ENCODE results near the gene FETUB. TPM values are rescaled to one million over a fixed set of nuclear protein-coding genes. Genes with fewer than 3 reads are reported as not detected.

The FETUB gene
- total RNA-seq, 1 experiment from 2014 or later: not detected

GRCh38 chr3:186691676-186692075, 51.5 kb downstream of the FETUB start:
- no peak for TF ChIP-seq EZH2phosphoT487 (IDR thresholded peaks at IDR 0.05; ENCODE audit: borderline replicate concordance, low read length)
- no peak for TF ChIP-seq CTCF (conservative IDR thresholded peaks at IDR 0.05; ENCODE audit: low read depth, low read length)
- TF ChIP-seq EZH2 (IDR thresholded peaks at IDR 0.05; ENCODE audit: low read length, unreplicated experiment): no peak
- Histone ChIP-seq H4K20me1 (ENCODE audit: low read length) (no peaks in the 10 kb centered on the region), H3K27ac (ENCODE audit: low read length) (no peak overlapping the region), H3K79me2 (ENCODE audit: low read length) (no peaks in the 10 kb centered on the region), H2AFZ (ENCODE audit: low read length) (no peak overlapping the region), H3K4me3 (ENCODE audit: low read length) (no peak overlapping the region), H3K4me1 (ENCODE audit: insufficient read depth, low read length) (peaks cover 29% of the 10 kb centered on the region), H3K27me3 (ENCODE audit: low read length) (no peaks in the 10 kb centered on the region), H3K4me2 (ENCODE audit: low read length) (no peak overlapping the region), H3K9me3 (ENCODE audit: low read length) (no peaks in the 10 kb centered on the region), H3K36me3 (ENCODE audit: low read depth, low read length) (no peaks in the 10 kb centered on the region), H3K9me2 (replicated peaks; ENCODE audit: low read length) (no peaks in the 10 kb centered on the region; the same call in 1 of the 2 replicates), H3K9ac (ENCODE audit: low read length) (no peak overlapping the region), H3F3A (ENCODE audit: low read length, unreplicated experiment) (no peaks in the 10 kb centered on the region)
- ChIA-PET CTCF (no interaction called here), POLR2A (ENCODE audit: unreplicated experiment) (no interaction called here)
- ATAC-seq (no peak), DNase-seq (no peak)
- intact Hi-C loops (cut with micrococcal nuclease): no loop called here
- BruUV-seq (replicated peaks): no TSS peak

DNA sequence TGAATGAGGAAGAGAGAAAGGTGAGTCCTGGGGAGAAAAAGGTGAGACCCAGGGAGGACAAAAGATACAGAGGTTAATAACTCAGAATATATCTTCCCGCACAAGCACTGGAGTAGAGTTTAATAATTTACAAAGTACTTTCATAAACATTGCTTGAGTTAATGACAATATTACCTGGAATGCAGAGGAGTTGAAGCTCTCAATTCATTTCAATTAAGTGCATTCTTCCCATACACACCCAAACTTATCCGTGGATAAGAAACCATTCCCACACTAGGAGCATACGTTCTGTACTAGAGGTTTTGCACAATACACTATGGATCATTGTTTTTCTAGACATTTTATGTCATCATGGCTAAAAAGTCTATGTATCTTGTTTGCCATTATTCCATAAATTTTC, 53.6 kb downstream of the FETUB start:
- no peaks in the 10 kb centered on the region for H3F3A ChIP-seq (ENCODE audit: low read length, unreplicated experiment)
- H3K9me3 ChIP-seq (ENCODE audit: low read length): no peaks in the 10 kb centered on the region
- POLR2A ChIA-PET (ENCODE audit: unreplicated experiment): no interaction called here
- H3K4me1 ChIP-seq (ENCODE audit: insufficient read depth, low read length): peaks cover 29% of the 10 kb centered on the region
- no TSS peak for BruUV-seq (replicated peaks)
- no peak overlapping the region for H3K4me3 ChIP-seq (ENCODE audit: low read length)
- CTCF ChIA-PET: no interaction called here
- H3K79me2 ChIP-seq (ENCODE audit: low read length): no peaks in the 10 kb centered on the region
- peak overlapping the region; percentile 78 for H3K27ac ChIP-seq (ENCODE audit: low read length)
- intact Hi-C loops (cut with micrococcal nuclease): no loop called here
- H2AFZ ChIP-seq (ENCODE audit: low read length): no peak overlapping the region
- no peak overlapping the region for H3K4me2 ChIP-seq (ENCODE audit: low read length)
- ATAC-seq (peak; percentile 9; the same call in 1 of the 2 replicates), DNase-seq (peak; percentile 9)
- no peaks in the 10 kb centered on the region for H4K20me1 ChIP-seq (ENCODE audit: low read length)
- H3K36me3 ChIP-seq (ENCODE audit: low read depth, low read length): no peaks in the 10 kb centered on the region
- no peaks in the 10 kb centered on the region for H3K27me3 ChIP-seq (ENCODE audit: low read length)
- no peaks in the 10 kb centered on the region; the same call in 1 of the 2 replicates for H3K9me2 ChIP-seq (replicated peaks; ENCODE audit: low read length)
- no peak overlapping the region for H3K9ac ChIP-seq (ENCODE audit: low read length)
- TF ChIP-seq EZH2phosphoT487 (IDR thresholded peaks at IDR 0.05; ENCODE audit: borderline replicate concordance, low read length): no peak
- no peak for TF ChIP-seq CTCF (conservative IDR thresholded peaks at IDR 0.05; ENCODE audit: low read depth, low read length)
- TF ChIP-seq EZH2 (IDR thresholded peaks at IDR 0.05; ENCODE audit: low read length, unreplicated experiment): no peak

DNA sequence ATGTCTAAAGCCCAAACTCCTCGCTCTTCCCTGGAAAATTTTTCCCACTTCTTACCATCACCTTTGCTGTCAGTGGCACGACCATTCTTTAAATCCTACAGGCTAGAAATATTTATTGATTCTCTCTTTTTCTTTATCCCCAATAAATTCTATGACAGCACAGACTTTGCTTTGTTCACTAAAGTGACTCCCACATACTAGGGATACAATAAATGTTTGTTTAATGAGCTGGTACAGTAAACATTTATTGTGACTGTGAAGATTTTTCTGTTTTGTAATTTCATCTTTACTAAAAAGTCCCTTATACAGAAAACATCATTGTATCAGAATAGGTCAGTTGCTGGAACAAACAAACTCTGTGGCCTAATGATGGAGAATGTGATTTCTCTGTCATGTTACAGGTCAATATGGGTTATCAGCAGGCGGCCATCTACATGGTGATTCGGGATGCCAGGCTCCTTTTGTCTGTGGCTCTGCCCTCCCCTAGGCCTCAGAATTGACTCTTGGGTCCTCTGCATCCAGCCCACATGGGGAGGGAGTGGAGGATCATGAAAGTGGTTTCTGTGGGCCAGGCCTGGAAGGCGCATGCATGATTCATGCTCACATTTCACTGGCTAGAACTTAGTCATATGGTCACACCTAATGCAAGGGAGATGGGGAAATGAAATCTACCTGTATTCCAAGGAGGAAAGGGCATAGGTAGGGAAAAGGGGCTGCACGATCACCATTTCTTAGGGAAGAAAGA, 54.3 kb downstream of the FETUB start:
- TF ChIP-seq EZH2 (IDR thresholded peaks at IDR 0.05; ENCODE audit: low read length, unreplicated experiment) (no peak), EZH2phosphoT487 (IDR thresholded peaks at IDR 0.05; ENCODE audit: borderline replicate concordance, low read length) (no peak), CTCF (conservative IDR thresholded peaks at IDR 0.05; ENCODE audit: low read depth, low read length) (no peak)
- intact Hi-C loops (cut with micrococcal nuclease): no loop called here
- Histone ChIP-seq H4K20me1 (ENCODE audit: low read length) (no peaks in the 10 kb centered on the region), H3K9me3 (ENCODE audit: low read length) (no peaks in the 10 kb centered on the region), H3K9ac (ENCODE audit: low read length) (peak overlapping the region; percentile 27; the same call in 1 of the 2 replicates), H3K79me2 (ENCODE audit: low read length) (no peaks in the 10 kb centered on the region), H3K4me3 (ENCODE audit: low read length) (no peak overlapping the region), H3K27me3 (ENCODE audit: low read length) (no peaks in the 10 kb centered on the region), H3K9me2 (replicated peaks; ENCODE audit: low read length) (no peaks in the 10 kb centered on the region; the same call in 1 of the 2 replicates), H2AFZ (ENCODE audit: low read length) (no peak overlapping the region), H3K4me2 (ENCODE audit: low read length) (peak overlapping the region; percentile 30), H3K4me1 (ENCODE audit: insufficient read depth, low read length) (peaks cover 29% of the 10 kb centered on the region), H3K27ac (ENCODE audit: low read length) (peak overlapping the region; percentile 78), H3K36me3 (ENCODE audit: low read depth, low read length) (no peaks in the 10 kb centered on the region), H3F3A (ENCODE audit: low read length, unreplicated experiment) (no peaks in the 10 kb centered on the region)
- no TSS peak for BruUV-seq (replicated peaks)
- DNase-seq: peak; percentile 64
- peak; percentile 70 for ATAC-seq
- CTCF ChIA-PET: no interaction called here
- POLR2A ChIA-PET (ENCODE audit: unreplicated experiment): no interaction called here

Measured in PC-3 (cell line).